B cell (primary cell): ENCODE results near the gene CUL1. TPM values are rescaled to one million over a fixed set of nuclear protein-coding genes. Genes with fewer than 3 reads are reported as not detected.

Experiments
- ATAC-seq: fragments of 200-7000 bp; cut with Tn5 transposase; one replicate; pipeline ENCODE4 v1.10.0; 2021; ENCODE audit warnings: low read depth, mild to moderate bottlenecking, moderate number of reproducible peaks, moderate library complexity
- CTCF ChIA-PET: fragments of 350-600 bp; sonication (Branson Sonifier 250); formaldehyde crosslinking; loops from one replicate; lab custom pipeline; 2021; ENCODE audit warnings: antibody characterized with exemption, inconsistent platforms; lab: Charles Lee
- POLR2A ChIA-PET: fragments of 350-600 bp; sonication (Branson Sonifier 250); formaldehyde crosslinking; loops from one replicate; lab custom pipeline; 2021; ENCODE audit warnings: antibody characterized with exemption; lab: Charles Lee
- DNase-seq: peaks from one replicate; pipeline ENCODE4 v3.0.0; 2013
- H2AFZ ChIP-seq: 2 replicates; pipeline ENCODE4 v1.6.1; 2012; ENCODE audit warnings: mild to moderate bottlenecking, low read depth, low read length; ENCODE audit not compliant: insufficient read depth, poor library complexity, severe bottlenecking
- H3K27ac ChIP-seq, 2 donors: 1 replicate in 1 of 2; 2 replicates in 1 of 2; pipeline ENCODE4 v1.5.1; 2012 to 2013; ENCODE audit warnings: low read length in 2 of 2, mild to moderate bottlenecking in 2 of 2, moderate library complexity in 1 of 2
- H3K27me3 ChIP-seq, 4 experiments: fragments of 200-600 bp in 1 of 4; sonication (generic) in 1 of 4; replicated peaks in 1 of 4; 1 replicate in 2 of 4; 2 replicates in 2 of 4; pipeline versions ENCODE4 v1.6.1 to v1.7.0; 2013 to 2016; ENCODE audit warnings: low read length in 3 of 4, mild to moderate bottlenecking in 2 of 4, mixed read lengths in 1 of 4, moderate library complexity in 1 of 4; ENCODE audit not compliant: insufficient read depth in 4 of 4, control insufficient read depth in 3 of 4; ENCODE audit errors: control extremely low read depth in 1 of 4
- H3K36me3 ChIP-seq, 2 experiments: replicated peaks in 1 of 2; 1 replicate in 1 of 2; 2 replicates in 1 of 2; pipeline versions ENCODE4 v1.6.1 to v1.7.1; 2013; ENCODE audit warnings: low read length in 1 of 2; ENCODE audit not compliant: insufficient read depth in 2 of 2, control insufficient read depth in 1 of 2; ENCODE audit errors: control extremely low read depth in 1 of 2, extremely low read depth in 1 of 2
- H3K4me1 ChIP-seq, 2 donors: fragments of 200-600 bp in 1 of 2; sonication (generic) in 1 of 2; 1 replicate in 1 of 2; 2 replicates in 1 of 2; pipeline versions ENCODE4 v1.5.1 to v1.6.1; 2013 to 2017; ENCODE audit warnings: low read length in 2 of 2; ENCODE audit not compliant: control insufficient read depth in 2 of 2, insufficient read depth in 2 of 2
- H3K4me2 ChIP-seq: replicated peaks from 2 replicates; pipeline ENCODE3; 2012; ENCODE audit warnings: mild to moderate bottlenecking, low read depth, low read length; ENCODE audit not compliant: poor library complexity, severe bottlenecking
- H3K4me3 ChIP-seq, 5 experiments: fragments of 200-600 bp in 1 of 5; sonication (generic) in 1 of 5; 1 replicate in 3 of 5; 2 replicates in 2 of 5; pipeline versions ENCODE4 v1.5.1 to v1.7.0; 2011 to 2016; ENCODE audit warnings: low read length in 4 of 5, mild to moderate bottlenecking in 4 of 5, low read depth in 2 of 5, control low read depth in 1 of 5, moderate library complexity in 1 of 5; ENCODE audit not compliant: insufficient read depth in 1 of 5; ENCODE audit errors: control extremely low read depth in 1 of 5, extremely low read depth in 1 of 5
- H3K79me2 ChIP-seq: fragments of 200-600 bp; sonication (generic); one replicate; pipeline ENCODE4 v1.6.0; 2016; ENCODE audit warnings: low read length; ENCODE audit not compliant: control insufficient read depth, insufficient read depth
- H3K9ac ChIP-seq: fragments of 200-600 bp; sonication (generic); 2 replicates; pipeline ENCODE4 v1.6.1; 2017; ENCODE audit warnings: mild to moderate bottlenecking, low read length, moderate library complexity
- H3K9me3 ChIP-seq, 3 donors: one replicate each; pipeline versions ENCODE4 v1.6.1 to v1.7.1; 2013; ENCODE audit warnings: low read length in 2 of 3; ENCODE audit not compliant: control insufficient read depth in 2 of 3, insufficient read depth in 1 of 3; ENCODE audit errors: control extremely low read depth in 1 of 3
- H4K20me1 ChIP-seq: 2 replicates; pipeline ENCODE4 v1.6.0; 2012; ENCODE audit warnings: mild to moderate bottlenecking, low read length; ENCODE audit not compliant: insufficient read depth, control insufficient read depth, poor library complexity, severe bottlenecking
- H3K27ac Mint-ChIP-seq: one replicate; pipeline ENCODE4 v1.8.0; 2021; ENCODE audit warnings: mixed read lengths
- H3K27me3 Mint-ChIP-seq: one replicate; pipeline ENCODE4 v1.8.0; 2021; ENCODE audit warnings: mixed read lengths
- H3K4me1 Mint-ChIP-seq: one replicate; pipeline ENCODE4 v1.8.0; 2021; ENCODE audit warnings: mixed read lengths
- H3K4me3 Mint-ChIP-seq: one replicate; pipeline ENCODE4 v1.8.0; 2021; ENCODE audit warnings: mixed read lengths
- H3K9me3 Mint-ChIP-seq: one replicate; pipeline ENCODE4 v1.8.0; 2022; ENCODE audit warnings: mixed read lengths; ENCODE audit not compliant: insufficient read depth
- CTCF ChIP-seq: fragments of 200-600 bp; IDR thresholded peaks from one replicate; pipeline ENCODE4 v1.8.0; 2022; ENCODE audit warnings: antibody characterized with exemption, mild to moderate bottlenecking
- EZH2 ChIP-seq: IDR thresholded peaks from 2 replicates; pipeline ENCODE4 v1.6.1; 2012; ENCODE audit warnings: borderline replicate concordance, low read depth, mild to moderate bottlenecking, moderate library complexity, low read length; ENCODE audit not compliant: insufficient read depth, poor library complexity, severe bottlenecking
- WGBS: methylation state at CpG from one replicate; pipeline ENCODE4 v1.1.5; 2013; ENCODE audit warnings: missing lambda C conversion rate; ENCODE audit not compliant: insufficient coverage; 5-methylcytosine and 5-hydroxymethylcytosine counted together
- intact Hi-C: fragments of 100-400 bp; cut with micrococcal nuclease; formaldehyde crosslinking; loops from one replicate; pipeline ENCODE4 v1.10.0; 2022
- polyA plus RNA-seq: library from polyadenylated mRNA; depleted of rRNA; stranded (reverse); fragments of >200 nt; gene quantifications from 2 replicates; pipeline ENCODE4 v1.2.3, GENCODE V29; 2012
- total RNA-seq, 2 donors: library from RNA; stranded (reverse); fragments of 120-200 nt in 1 of 2; gene quantifications; 1 replicate in 1 of 2; 2 replicates in 1 of 2; pipeline versions ENCODE4 v1.2.3 to v1.2.4, GENCODE V29; 2013 to 2022

The CUL1 gene
- total and polyA plus RNA-seq, 2 donors (not counting 1 experiment from before 2014, with no cell fraction given): 26.9 to 51.1 TPM

- Histone ChIP-seq H3K27ac (no peak overlapping the region), H3K4me1 (peaks cover 6 to 7% of the 10 kb centered on the region in 2 donors), H3K27me3 (no peaks in the 10 kb centered on the region), H3K4me3 (no peak overlapping the region), H3K36me3 (no peaks in the 10 kb centered on the region), H3K9me3 (peaks cover 0 to 11% (median 0%) of the 10 kb centered on the region in 3 donors), H3K9ac (no peak overlapping the region), H3K79me2 (peaks cover 18% of the 10 kb centered on the region), H2AFZ (no peak overlapping the region), H3K4me2 (no peak overlapping the region), H4K20me1 (no peaks in the 10 kb centered on the region)
- POLR2A ChIA-PET: no interaction called here
- Mint-ChIP-seq H3K27ac (no peak overlapping the region), H3K4me1 (peaks cover 15% of the 10 kb centered on the region), H3K4me3 (no peak overlapping the region), H3K9me3 (peaks cover 4% of the 10 kb centered on the region), H3K27me3 (no peaks in the 10 kb centered on the region)
- 97% methylated on average over 4 of the region's 4 CpGs for WGBS
- intact Hi-C loops: no loop called here
- CTCF ChIA-PET: no interaction called here
- DNase-seq (no peak), ATAC-seq (no peak)
- TF ChIP-seq EZH2: no peak
- no peak for TF ChIP-seq CTCF
These were observed 137.2 kb downstream of the CUL1 start for GRCh38 chr7:148835854-148836253.

- TF ChIP-seq CTCF (no peak), EZH2 (no peak)
- ChIA-PET POLR2A (no interaction called here), CTCF (no interaction called here)
- intact Hi-C loops: no loop called here
- WGBS: 0% methylated on average over 1 of the region's 2 CpGs
- H3K4me3 Mint-ChIP-seq: peak overlapping the region; percentile 48
- H3K27ac Mint-ChIP-seq: peak overlapping the region; percentile 74
- H3K27ac ChIP-seq: peak overlapping the region; percentile 19 to 68
- H3K9ac ChIP-seq: no peak overlapping the region
- H3K36me3 ChIP-seq: no peaks in the 10 kb centered on the region
- no peak overlapping the region for H3K4me3 ChIP-seq
- no peak overlapping the region for H3K4me2 ChIP-seq
- peaks cover 6 to 7% of the 10 kb centered on the region in 2 donors for H3K4me1 ChIP-seq
- ATAC-seq: peak; percentile 53
- no peak overlapping the region for H2AFZ ChIP-seq
- peaks cover 4% of the 10 kb centered on the region for H3K9me3 Mint-ChIP-seq
- no peaks in the 10 kb centered on the region for H3K27me3 ChIP-seq
- no peaks in the 10 kb centered on the region for H3K27me3 Mint-ChIP-seq
- H3K9me3 ChIP-seq: peaks cover 0 to 11% (median 0%) of the 10 kb centered on the region in 3 donors
- peaks cover 15% of the 10 kb centered on the region for H3K4me1 Mint-ChIP-seq
- no peaks in the 10 kb centered on the region for H4K20me1 ChIP-seq
- peaks cover 18% of the 10 kb centered on the region for H3K79me2 ChIP-seq
- DNase-seq: peak; percentile 65
These were observed 140.2 kb downstream of the CUL1 start for GRCh38 chr7:148838905-148839304.
